Ascending aorta (tissue), 2 donors: ENCODE data around the gene HAAO. TPM values are rescaled to one million over a fixed set of nuclear protein-coding genes. Genes with fewer than 3 reads are reported as not detected.
A peak's percentile ranks its signal among the peaks of the same experiment; 100 is the strongest.

Source experiments
- DNase-seq, 2 donors: peaks; one replicate each; pipeline ENCODE4 v3.0.0-alpha.2; 2019; ENCODE audit warnings: low spot score in 2 of 2
- H3K27ac ChIP-seq, 2 donors: fragments of 200-600 bp; sonication (generic); one replicate each; pipeline ENCODE4 v1.5.1; 2016 to 2017; ENCODE audit warnings: mild to moderate bottlenecking in 1 of 2
- H3K27me3 ChIP-seq: fragments of 200-600 bp; sonication (generic); one replicate; pipeline ENCODE4 v1.5.1; 2017
- H3K36me3 ChIP-seq, 2 donors: fragments of 200-600 bp; sonication (generic); one replicate each; pipeline ENCODE4 v1.5.1; 2016
- H3K4me1 ChIP-seq, 2 donors: fragments of 200-600 bp; sonication (generic); one replicate each; pipeline ENCODE4 v1.5.1; 2016 to 2017; ENCODE audit warnings: mild to moderate bottlenecking in 1 of 2
- H3K4me3 ChIP-seq, 2 donors: fragments of 200-600 bp; sonication (generic); one replicate each; pipeline ENCODE4 v1.5.1; 2016 to 2017; ENCODE audit warnings: mild to moderate bottlenecking in 1 of 2
- H3K9me3 ChIP-seq, 2 donors: fragments of 200-600 bp; sonication (generic); one replicate each; pipeline ENCODE4 v1.5.1; 2016
- intact Hi-C: fragments of 100-400 bp; cut with DNase I; formaldehyde crosslinking; loops from one replicate; pipeline ENCODE4 v1.15.1; 2023
- total RNA-seq: library from RNA; depleted of rRNA; stranded (reverse); fragments of >200 nt; gene quantifications from one replicate; pipeline ENCODE4 v1.1.0, GENCODE V29; 2016
- TF ChIP-seq, protein P1 (sequence below), 3 experiments: fragments of 200-600 bp in 2 of 3; fragments of 450-650 bp in 1 of 3; sonication (generic) in 2 of 3; IDR thresholded peaks; one replicate each; pipeline ENCODE4 v1.5.1; 2016 to 2019; ENCODE audit warnings: antibody characterized with exemption in 3 of 3, mild to moderate bottlenecking in 1 of 3, moderate library complexity in 1 of 3

HAAO gene
- total RNA-seq, 1 donor from 2014 or later = 7.2 TPM

DNA sequence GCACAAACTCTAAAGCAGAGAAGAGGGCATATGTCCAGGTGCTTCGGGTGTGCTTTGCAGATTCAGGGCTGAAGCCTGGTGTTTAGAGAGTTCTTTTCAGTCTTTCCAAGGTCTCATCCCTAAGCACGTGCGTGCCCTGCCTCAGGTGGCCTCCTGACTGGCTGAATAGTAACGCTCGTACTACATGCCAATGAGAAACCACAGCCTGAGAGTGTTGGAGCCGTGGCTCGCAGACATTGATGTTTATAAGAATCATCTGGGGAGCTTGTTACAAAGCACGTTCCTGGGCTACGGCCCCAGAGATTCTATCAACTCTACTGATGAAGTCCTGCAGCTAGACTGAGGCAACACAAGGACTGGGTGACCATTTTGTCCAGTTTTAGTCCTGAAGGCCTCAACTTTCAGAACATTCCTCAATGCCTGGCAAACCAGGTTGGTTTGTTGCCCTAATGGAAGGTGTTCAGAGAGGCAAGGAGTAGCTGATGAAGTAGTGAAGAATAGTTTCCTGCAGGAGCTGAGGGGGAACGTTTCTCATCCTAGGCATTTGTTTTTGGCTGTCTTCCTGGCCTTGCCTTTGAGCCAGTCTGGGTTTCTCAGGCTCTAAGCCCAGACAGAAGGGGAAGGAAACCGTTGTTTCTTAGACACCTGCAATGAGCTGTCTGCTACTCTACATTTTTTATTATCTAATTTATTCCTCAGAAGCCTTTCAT lies 31.5 kb upstream of the HAAO start:
- Histone ChIP-seq H3K27ac (no peak overlapping the region), H3K9me3 (no peaks in the 10 kb centered on the region), H3K4me1 (peaks cover 0 to 7% of the 10 kb centered on the region in 2 donors), H3K36me3 (no peaks in the 10 kb centered on the region), H3K4me3 (no peak overlapping the region), H3K27me3 (no peaks in the 10 kb centered on the region)
- TF ChIP-seq, protein P1, sequence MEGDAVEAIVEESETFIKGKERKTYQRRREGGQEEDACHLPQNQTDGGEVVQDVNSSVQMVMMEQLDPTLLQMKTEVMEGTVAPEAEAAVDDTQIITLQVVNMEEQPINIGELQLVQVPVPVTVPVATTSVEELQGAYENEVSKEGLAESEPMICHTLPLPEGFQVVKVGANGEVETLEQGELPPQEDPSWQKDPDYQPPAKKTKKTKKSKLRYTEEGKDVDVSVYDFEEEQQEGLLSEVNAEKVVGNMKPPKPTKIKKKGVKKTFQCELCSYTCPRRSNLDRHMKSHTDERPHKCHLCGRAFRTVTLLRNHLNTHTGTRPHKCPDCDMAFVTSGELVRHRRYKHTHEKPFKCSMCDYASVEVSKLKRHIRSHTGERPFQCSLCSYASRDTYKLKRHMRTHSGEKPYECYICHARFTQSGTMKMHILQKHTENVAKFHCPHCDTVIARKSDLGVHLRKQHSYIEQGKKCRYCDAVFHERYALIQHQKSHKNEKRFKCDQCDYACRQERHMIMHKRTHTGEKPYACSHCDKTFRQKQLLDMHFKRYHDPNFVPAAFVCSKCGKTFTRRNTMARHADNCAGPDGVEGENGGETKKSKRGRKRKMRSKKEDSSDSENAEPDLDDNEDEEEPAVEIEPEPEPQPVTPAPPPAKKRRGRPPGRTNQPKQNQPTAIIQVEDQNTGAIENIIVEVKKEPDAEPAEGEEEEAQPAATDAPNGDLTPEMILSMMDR (IDR thresholded peaks at IDR 0.05) = no peak
- intact Hi-C loops = no loop called here
- peak in 1 of 2 donors; percentile 60 for DNase-seq

DNA sequence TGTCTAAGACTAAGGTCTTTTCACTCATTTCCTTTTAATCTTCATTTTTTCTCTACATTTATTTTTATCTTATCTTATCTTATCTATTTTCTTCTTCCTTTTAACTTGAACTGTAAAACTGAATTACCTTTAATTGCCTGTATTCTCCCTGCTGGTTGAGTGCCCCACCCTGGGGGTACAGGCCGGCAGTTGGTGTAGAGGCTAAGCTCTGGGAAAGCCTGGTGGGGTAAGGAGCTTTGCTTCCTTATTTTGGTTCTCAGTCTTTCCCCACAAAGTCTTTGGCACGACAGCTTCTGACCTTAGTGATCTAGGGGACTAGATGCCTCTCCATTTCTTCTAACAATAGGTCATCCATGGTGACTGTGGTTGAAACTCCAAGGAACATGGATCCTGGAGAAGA lies 26.8 kb upstream of the HAAO start:
- H3K27ac ChIP-seq = no peak overlapping the region
- TF ChIP-seq, protein P1 (IDR thresholded peaks at IDR 0.05) = no peak
- H3K4me1 ChIP-seq = no peaks in the 10 kb centered on the region
- H3K27me3 ChIP-seq = no peaks in the 10 kb centered on the region
- no peaks in the 10 kb centered on the region for H3K9me3 ChIP-seq
- H3K36me3 ChIP-seq = no peaks in the 10 kb centered on the region
- no peak for DNase-seq
- no peak overlapping the region for H3K4me3 ChIP-seq
- intact Hi-C loops = no loop called here

DNA sequence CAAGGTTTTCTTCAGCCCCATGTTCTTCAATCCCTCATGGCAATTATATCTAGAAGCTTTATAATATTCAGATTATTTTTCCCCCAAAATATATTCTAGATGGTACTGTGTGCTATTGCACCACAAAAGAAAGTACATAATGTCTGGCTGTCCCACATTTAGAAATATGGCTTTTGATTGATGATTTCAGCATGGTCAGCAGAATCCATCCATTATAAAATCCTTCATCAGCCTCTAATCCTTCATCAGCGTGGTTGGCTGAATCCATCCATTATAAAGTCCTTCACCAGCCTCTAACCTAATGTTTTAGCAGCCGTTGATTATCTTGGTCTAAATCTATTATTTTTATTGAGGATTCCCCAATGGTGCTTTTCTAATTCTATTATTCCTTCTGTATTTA lies 23.3 kb upstream of the HAAO start:
- intact Hi-C loops = no loop called here
- DNase-seq = no peak
- Histone ChIP-seq H3K4me1 (peaks cover 0 to 5% of the 10 kb centered on the region in 2 donors), H3K9me3 (no peaks in the 10 kb centered on the region), H3K4me3 (no peak overlapping the region), H3K27ac (no peak overlapping the region), H3K36me3 (no peaks in the 10 kb centered on the region), H3K27me3 (no peaks in the 10 kb centered on the region)
- TF ChIP-seq, protein P1 (IDR thresholded peaks at IDR 0.05) = no peak

DNA sequence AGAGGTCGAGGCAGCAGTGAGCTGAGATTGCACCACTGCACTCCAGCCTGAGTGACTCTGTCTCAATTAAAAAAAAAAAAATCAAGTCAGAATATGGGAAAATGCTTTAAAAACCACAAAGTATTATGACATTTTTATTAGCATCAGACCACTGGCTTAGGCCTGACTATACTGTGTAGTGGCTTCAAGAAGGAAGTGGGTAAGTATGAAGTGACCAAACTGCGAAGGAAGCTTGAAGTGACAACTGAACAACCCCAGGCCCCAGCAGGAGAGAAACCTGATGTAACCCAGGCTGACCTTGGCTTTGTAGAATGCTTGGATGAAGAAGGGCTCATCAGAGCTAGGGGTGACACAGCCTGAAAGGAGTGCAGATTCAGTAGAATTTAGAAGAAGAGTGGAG lies 21.4 kb upstream of the HAAO start:
- Histone ChIP-seq H3K36me3 (no peaks in the 10 kb centered on the region), H3K27ac (no peak overlapping the region), H3K4me3 (no peak overlapping the region), H3K27me3 (no peaks in the 10 kb centered on the region), H3K9me3 (no peaks in the 10 kb centered on the region), H3K4me1 (peaks cover 3 to 11% of the 10 kb centered on the region in 2 donors)
- TF ChIP-seq, protein P1 (IDR thresholded peaks at IDR 0.05) = no peak
- DNase-seq = no peak
- intact Hi-C loops = no loop called here

DNA sequence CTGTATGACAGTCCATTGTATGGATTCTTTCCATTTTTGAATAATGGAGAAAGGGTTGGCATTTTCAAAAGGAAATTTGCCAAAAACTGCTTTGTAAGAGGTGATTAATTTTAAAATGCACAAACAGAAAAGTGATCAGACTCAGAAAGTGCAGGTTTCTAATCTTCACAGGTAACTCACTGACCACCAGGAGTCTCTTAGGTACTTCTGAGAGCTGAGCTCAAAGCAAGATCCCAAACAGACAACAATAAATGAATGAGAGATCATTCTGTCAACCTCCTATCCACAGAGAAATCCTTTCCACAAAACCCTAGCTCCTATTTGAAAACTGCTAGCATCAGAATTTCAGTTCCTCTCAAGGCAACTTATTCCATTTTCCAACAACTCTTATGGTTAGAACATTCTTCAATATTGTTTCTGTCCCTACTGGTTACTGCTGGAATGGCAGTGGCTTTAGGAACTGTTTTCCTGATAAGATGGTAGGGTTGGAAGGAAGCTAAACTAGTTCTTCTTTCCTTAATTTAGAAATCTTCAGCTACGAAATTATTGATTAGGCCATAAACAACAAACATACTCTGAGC lies 20.6 kb upstream of the HAAO start:
- Histone ChIP-seq H3K4me1 (peaks cover 3 to 13% of the 10 kb centered on the region in 2 donors), H3K4me3 (no peak overlapping the region), H3K27ac (no peak overlapping the region), H3K9me3 (no peaks in the 10 kb centered on the region), H3K27me3 (no peaks in the 10 kb centered on the region), H3K36me3 (no peaks in the 10 kb centered on the region)
- intact Hi-C loops = no loop called here
- no peak for DNase-seq
- TF ChIP-seq, protein P1 (IDR thresholded peaks at IDR 0.05) = peak; percentile 44 to 72 (median 56)
